Measurements from ENCODE around the gene FAIM2. TPM values are rescaled to one million over a fixed set of nuclear protein-coding genes. Genes with fewer than 3 reads are reported as not detected.

Gene FAIM2
- polyA plus RNA-seq, 1 donor from 2014 or later: 5.3 TPM

DNA sequence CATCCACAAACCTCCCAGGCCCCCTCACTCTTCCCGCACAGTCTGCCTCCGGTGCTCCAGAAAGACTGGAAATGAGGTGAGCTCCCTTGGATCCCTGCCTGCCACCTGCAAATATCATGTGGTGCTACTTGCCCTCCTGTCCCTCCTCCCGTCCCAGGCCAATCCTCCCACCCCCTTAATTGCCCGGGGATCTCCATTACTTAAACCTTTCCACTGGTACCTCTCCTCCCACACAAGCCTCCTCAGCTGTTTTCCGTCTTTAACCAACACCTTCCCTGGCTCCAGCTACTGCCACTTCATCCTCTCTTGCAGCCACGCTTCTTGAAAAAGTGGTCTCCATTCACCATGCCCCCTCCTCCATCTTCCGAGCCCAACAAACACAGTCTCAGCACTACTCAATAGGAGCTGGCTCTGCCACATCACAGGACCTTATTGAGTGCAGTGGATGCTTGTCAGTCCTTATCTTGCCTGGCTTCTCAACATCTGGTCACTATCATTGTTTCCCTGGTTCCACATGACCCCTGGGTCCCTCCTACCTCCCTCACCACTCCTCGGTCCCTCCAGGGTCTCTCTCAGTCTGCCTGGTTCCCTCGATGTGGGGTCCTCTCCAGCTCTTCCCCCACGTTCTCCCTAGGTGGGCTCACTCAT, 11.5 kb downstream of the FAIM2 start:
- Histone ChIP-seq H3K4me2 (ENCODE audit: low read length) (no peak overlapping the region), H3K9me3 (ENCODE audit: low read length) (no peaks in the 10 kb centered on the region), H3F3A (ENCODE audit: insufficient read depth, low read length, poor library complexity, severe bottlenecking) (no peaks in the 10 kb centered on the region), H3K4me3 (ENCODE audit: low read length) (no peak overlapping the region), H3K27ac (ENCODE audit: low read length) (no peak overlapping the region), H3K27me3 (ENCODE audit: insufficient read depth, low read depth, low read length) (no peaks in the 10 kb centered on the region), H3K36me3 (ENCODE audit: insufficient read depth, low read length) (no peaks in the 10 kb centered on the region), H3K9ac (ENCODE audit: low read length) (no peak overlapping the region), H2AFZ (ENCODE audit: low read depth, low read length) (no peak overlapping the region), H3K79me2 (replicated peaks; ENCODE audit: insufficient read depth, low read length) (no peaks in the 10 kb centered on the region), H4K20me1 (ENCODE audit: insufficient read depth) (no peaks in the 10 kb centered on the region), H3K9me2 (ENCODE audit: insufficient read depth, low read length) (no peaks in the 10 kb centered on the region)
- no peak for TF ChIP-seq SMC3 (conservative IDR thresholded peaks at IDR 0.05; ENCODE audit: poor library complexity)

GRCh38 chr12:49891476-49891875, 12.2 kb downstream of the FAIM2 start:
- TF ChIP-seq, protein P1, sequence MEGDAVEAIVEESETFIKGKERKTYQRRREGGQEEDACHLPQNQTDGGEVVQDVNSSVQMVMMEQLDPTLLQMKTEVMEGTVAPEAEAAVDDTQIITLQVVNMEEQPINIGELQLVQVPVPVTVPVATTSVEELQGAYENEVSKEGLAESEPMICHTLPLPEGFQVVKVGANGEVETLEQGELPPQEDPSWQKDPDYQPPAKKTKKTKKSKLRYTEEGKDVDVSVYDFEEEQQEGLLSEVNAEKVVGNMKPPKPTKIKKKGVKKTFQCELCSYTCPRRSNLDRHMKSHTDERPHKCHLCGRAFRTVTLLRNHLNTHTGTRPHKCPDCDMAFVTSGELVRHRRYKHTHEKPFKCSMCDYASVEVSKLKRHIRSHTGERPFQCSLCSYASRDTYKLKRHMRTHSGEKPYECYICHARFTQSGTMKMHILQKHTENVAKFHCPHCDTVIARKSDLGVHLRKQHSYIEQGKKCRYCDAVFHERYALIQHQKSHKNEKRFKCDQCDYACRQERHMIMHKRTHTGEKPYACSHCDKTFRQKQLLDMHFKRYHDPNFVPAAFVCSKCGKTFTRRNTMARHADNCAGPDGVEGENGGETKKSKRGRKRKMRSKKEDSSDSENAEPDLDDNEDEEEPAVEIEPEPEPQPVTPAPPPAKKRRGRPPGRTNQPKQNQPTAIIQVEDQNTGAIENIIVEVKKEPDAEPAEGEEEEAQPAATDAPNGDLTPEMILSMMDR (IDR thresholded peaks at IDR 0.05; ENCODE audit: poor library complexity, severe bottlenecking): no peak
- TF ChIP-seq MXI1 (conservative IDR thresholded peaks at IDR 0.05; ENCODE audit: poor library complexity, severe bottlenecking): no peak
- no peak for TF ChIP-seq EP300 (conservative IDR thresholded peaks at IDR 0.05; ENCODE audit: poor library complexity, severe bottlenecking)
- no peak for TF ChIP-seq RAD21 (conservative IDR thresholded peaks at IDR 0.05)
- no peak for TF ChIP-seq EZH2 (IDR thresholded peaks at IDR 0.05; ENCODE audit: borderline replicate concordance, insufficient read depth, low read length, poor library complexity, severe bottlenecking)
- no peak for TF ChIP-seq REST (IDR thresholded peaks at IDR 0.05; ENCODE audit: borderline replicate concordance)
- no peak for TF ChIP-seq TAF1 (IDR thresholded peaks at IDR 0.05; ENCODE audit: low read depth)
- no peak for TF ChIP-seq POLR2AphosphoS5 (IDR thresholded peaks at IDR 0.05)
- TF ChIP-seq SMC3 (conservative IDR thresholded peaks at IDR 0.05; ENCODE audit: poor library complexity): no peak

More at GRCh38 chr12:49891476-49891875, 12.2 kb downstream of the FAIM2 start:
- Histone ChIP-seq H3K4me2 (ENCODE audit: low read length) (no peak overlapping the region), H3K9me3 (ENCODE audit: low read length) (no peaks in the 10 kb centered on the region), H3K9me2 (ENCODE audit: insufficient read depth, low read length) (no peaks in the 10 kb centered on the region), H4K20me1 (ENCODE audit: insufficient read depth) (no peaks in the 10 kb centered on the region), H3K27me3 (ENCODE audit: insufficient read depth, low read depth, low read length) (no peaks in the 10 kb centered on the region), H3K36me3 (ENCODE audit: insufficient read depth, low read length) (no peaks in the 10 kb centered on the region), H3K4me3 (ENCODE audit: low read length) (no peak overlapping the region), H3K27ac (ENCODE audit: low read length) (no peak overlapping the region), H2AFZ (ENCODE audit: low read depth, low read length) (no peak overlapping the region), H3K79me2 (replicated peaks; ENCODE audit: insufficient read depth, low read length) (no peaks in the 10 kb centered on the region), H3F3A (ENCODE audit: insufficient read depth, low read length, poor library complexity, severe bottlenecking) (no peaks in the 10 kb centered on the region), H3K9ac (ENCODE audit: low read length) (no peak overlapping the region)

Measured in neural cell (in vitro differentiated cells).